Natural killer cell (primary cell): Measurements from ENCODE around the gene RHOB. TPM values are rescaled to one million over a fixed set of nuclear protein-coding genes. Genes with fewer than 3 reads are reported as not detected.

Experiments
- ATAC-seq, 3 donors: fragments of 150-1000 bp in 2 of 3; fragments of 200-7000 bp in 1 of 3; cut with Tn5 transposase; 1 replicate in 1 of 3; 2 replicates in 2 of 3; pipeline ENCODE4 v1.10.0; 2021; ENCODE audit warnings: mild to moderate bottlenecking in 2 of 3, moderate library complexity in 2 of 3
- DNase-seq, 2 donors: peaks; one replicate each; pipeline versions ENCODE4 v3.0.0 to v3.0.0-alpha.2; 2013 to 2021; ENCODE audit warnings: mixed read lengths in 1 of 2
- H3K27ac ChIP-seq: one replicate; pipeline ENCODE4 v1.5.1; 2013; ENCODE audit warnings: mild to moderate bottlenecking, low read length
- H3K27me3 ChIP-seq: one replicate; pipeline ENCODE4 v1.6.1; 2013; ENCODE audit warnings: low read length; ENCODE audit not compliant: control insufficient read depth, insufficient read depth
- H3K36me3 ChIP-seq: one replicate; pipeline ENCODE4 v1.6.1; 2013; ENCODE audit warnings: low read length; ENCODE audit not compliant: control insufficient read depth, insufficient read depth
- H3K4me1 ChIP-seq: one replicate; pipeline ENCODE4 v1.6.1; 2013; ENCODE audit warnings: low read length; ENCODE audit not compliant: control insufficient read depth, insufficient read depth
- H3K4me3 ChIP-seq: one replicate; pipeline ENCODE4 v1.5.1; 2013; ENCODE audit warnings: low read length
- H3K9me3 ChIP-seq: one replicate; pipeline ENCODE4 v1.6.1; 2013; ENCODE audit warnings: low read length; ENCODE audit not compliant: control insufficient read depth, insufficient read depth
- H3K27ac Mint-ChIP-seq, 2 donors: one replicate each; pipeline ENCODE4 v1.8.0; 2022; ENCODE audit warnings: mild to moderate bottlenecking in 2 of 2, mixed read lengths in 2 of 2, moderate library complexity in 1 of 2
- H3K27me3 Mint-ChIP-seq, 2 donors: one replicate each; pipeline ENCODE4 v1.8.0; 2022; ENCODE audit warnings: low read depth in 2 of 2, mixed read lengths in 2 of 2
- H3K36me3 Mint-ChIP-seq: one replicate; pipeline ENCODE4 v1.8.0; 2022; ENCODE audit warnings: mixed read lengths
- H3K4me1 Mint-ChIP-seq, 2 donors: one replicate each; pipeline ENCODE4 v1.8.0; 2022; ENCODE audit warnings: mixed read lengths in 2 of 2
- H3K4me3 Mint-ChIP-seq: one replicate; pipeline ENCODE4 v1.8.0; 2022; ENCODE audit warnings: mild to moderate bottlenecking, moderate library complexity, mixed read lengths
- H3K9me3 Mint-ChIP-seq, 2 donors: one replicate each; pipeline ENCODE4 v1.8.0; 2022; ENCODE audit warnings: mixed read lengths in 2 of 2
- CTCF ChIP-seq: fragments of 200-600 bp; IDR thresholded peaks from one replicate; pipeline ENCODE4 v1.8.0; 2022; ENCODE audit warnings: antibody characterized with exemption
- WGBS: methylation state at CpG from one replicate; pipeline ENCODE4 v1.1.7; 2013; ENCODE audit warnings: missing lambda C conversion rate; ENCODE audit not compliant: insufficient coverage; 5-methylcytosine and 5-hydroxymethylcytosine counted together
- intact Hi-C: fragments of 100-400 bp; cut with micrococcal nuclease; formaldehyde crosslinking; loops from one replicate; pipeline ENCODE4 v1.14.2; 2022
- total RNA-seq, 4 donors: library from RNA; stranded (reverse); fragments of 120-200 nt in 1 of 4; gene quantifications; one replicate each; pipeline versions ENCODE4 v1.2.3 to v1.2.4, GENCODE V29; 2013 to 2022

The RHOB gene
- total RNA-seq, 3 donors from 2014 or later (not counting 1 experiment from before 2014, with no cell fraction given) = 50.8 to 222 (median 64.7) TPM

- H3K27ac Mint-ChIP-seq = no peak overlapping the region
Observed at GRCh38 chr2:20400306-20400705, 46.6 kb upstream of the RHOB start.

GRCh38 chr2:20400787-20401488, 45.9 kb upstream of the RHOB start:
- no peak for DNase-seq
- no peak overlapping the region for H3K27ac Mint-ChIP-seq
- H3K27ac ChIP-seq = no peak overlapping the region
- H3K9me3 Mint-ChIP-seq = no peaks in the 10 kb centered on the region
- TF ChIP-seq CTCF = no peak
- H3K9me3 ChIP-seq = no peaks in the 10 kb centered on the region
- no peaks in the 10 kb centered on the region for H3K27me3 ChIP-seq
- H3K4me1 Mint-ChIP-seq = no peaks in the 10 kb centered on the region
- no peak overlapping the region for H3K4me3 Mint-ChIP-seq
- H3K36me3 Mint-ChIP-seq = no peaks in the 10 kb centered on the region
- no peaks in the 10 kb centered on the region for H3K36me3 ChIP-seq
- no peak overlapping the region for H3K4me3 ChIP-seq
- H3K4me1 ChIP-seq = no peaks in the 10 kb centered on the region
- ATAC-seq = no peak
- intact Hi-C loops = no loop called here
- H3K27me3 Mint-ChIP-seq = peaks cover 4 to 11% of the 10 kb centered on the region in 2 donors
- WGBS = 88% methylated on average over 3 of the region's 3 CpGs

More at GRCh38 chr2:20400306-20400705, 46.6 kb upstream of the RHOB start:
- no peaks in the 10 kb centered on the region for H3K27me3 ChIP-seq
- DNase-seq = no peak
- whole genome bisulfite sequencing = no CpG with 5 or more reads among the region's 1 CpG
- no peak for TF ChIP-seq CTCF
- H3K4me3 Mint-ChIP-seq = no peak overlapping the region
- H3K4me1 ChIP-seq = no peaks in the 10 kb centered on the region
- no peak overlapping the region for H3K4me3 ChIP-seq
- intact Hi-C loops = no loop called here
- no peaks in the 10 kb centered on the region for H3K9me3 ChIP-seq
- H3K36me3 Mint-ChIP-seq = no peaks in the 10 kb centered on the region
- H3K27ac ChIP-seq = no peak overlapping the region
- H3K36me3 ChIP-seq = no peaks in the 10 kb centered on the region
- no peak for ATAC-seq
- no peaks in the 10 kb centered on the region for H3K9me3 Mint-ChIP-seq
- H3K27me3 Mint-ChIP-seq = peaks cover 4 to 13% of the 10 kb centered on the region in 2 donors
- no peaks in the 10 kb centered on the region for H3K4me1 Mint-ChIP-seq

- Histone ChIP-seq H3K4me1 (no peaks in the 10 kb centered on the region), H3K36me3 (no peaks in the 10 kb centered on the region), H3K27ac (no peak overlapping the region), H3K4me3 (no peak overlapping the region), H3K27me3 (no peaks in the 10 kb centered on the region), H3K9me3 (no peaks in the 10 kb centered on the region)
- ATAC-seq (no peak), DNase-seq (no peak)
- Mint-ChIP-seq H3K9me3 (no peaks in the 10 kb centered on the region), H3K27ac (no peak overlapping the region), H3K4me3 (no peak overlapping the region), H3K4me1 (no peaks in the 10 kb centered on the region), H3K27me3 (peaks cover 1 to 6% of the 10 kb centered on the region in 2 donors), H3K36me3 (no peaks in the 10 kb centered on the region)
- TF ChIP-seq CTCF = no peak
- WGBS = 87% methylated on average over 5 of the region's 6 CpGs
- intact Hi-C loops = no loop called here
Observed at GRCh38 chr2:20401489-20401835, 45.4 kb upstream of the RHOB start.
